GM12892 (cell line): ENCODE measurements around the gene SHROOM3.

ENCODE experiments used
- POLR2A ChIP-seq: IDR thresholded peaks from 2 replicates; pipeline ENCODE4 v1.6.1; 2011; ENCODE audit warnings: low read depth, low read length, control low read depth
- POLR2AphosphoS5 ChIP-seq: IDR thresholded peaks from 2 replicates; pipeline ENCODE4 v1.6.1; 2011; ENCODE audit warnings: low read depth, low read length, control low read depth
- TAF1 ChIP-seq: IDR thresholded peaks from 2 replicates; pipeline ENCODE4 v1.6.1; 2011; ENCODE audit warnings: low read depth, mild to moderate bottlenecking, control low read depth, low read length, borderline replicate concordance

DNA sequence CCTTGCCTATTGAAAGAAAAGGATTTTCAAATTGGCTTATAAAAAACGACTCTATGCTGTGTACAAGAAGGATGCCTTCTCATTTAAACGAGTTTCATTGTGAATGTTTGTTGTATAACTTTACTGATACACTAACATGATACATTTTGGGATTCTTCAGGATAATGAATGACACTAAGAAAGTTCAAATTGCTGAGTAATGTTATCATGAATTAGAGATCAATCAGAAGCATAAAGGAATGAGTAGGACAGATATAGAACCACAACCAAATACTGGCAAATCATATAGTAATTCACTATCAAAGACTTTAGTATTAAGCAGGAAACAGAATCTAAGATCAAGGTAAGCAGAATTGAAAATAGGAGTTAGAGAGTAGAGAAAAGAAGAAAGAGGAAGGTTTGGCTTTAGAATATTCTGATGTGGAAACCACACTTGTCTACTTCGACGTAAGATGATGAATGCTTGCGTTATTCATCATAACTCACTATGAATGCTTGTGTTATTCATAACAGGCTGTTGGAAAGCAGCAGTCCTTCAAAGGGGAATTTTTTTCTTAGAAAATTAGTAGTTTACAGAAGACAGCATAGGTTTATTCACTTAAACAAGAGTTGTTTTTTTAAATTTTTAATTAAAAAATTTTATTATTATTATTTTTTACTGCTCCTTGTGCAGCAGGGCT is 27.4 kb upstream of the SHROOM3 start:
- no peak for TF ChIP-seq POLR2A
- no peak for TF ChIP-seq POLR2AphosphoS5
- no peak for TF ChIP-seq TAF1
